T1000 (cell line): Measurements from ENCODE around the gene KCNMB2.
"Not testable (repeated sequence)": the region's sequence is repeated elsewhere in the genome, so short reads cannot be mapped to it uniquely, and the experiment has no call there.

Source experiments
- DNase-seq: peaks from one replicate; lab custom pipeline; 2025; ENCODE audit warnings: mixed read lengths; lab: John Stamatoyannopoulos, UW

Gene KCNMB2

GRCh38 chr3:178536211-178537079 lies at the start of gene KCNMB2:
TSS of gene KCNMB2 (plus strand) at chr3:178536436.
- DNase-seq = no peak

DNA sequence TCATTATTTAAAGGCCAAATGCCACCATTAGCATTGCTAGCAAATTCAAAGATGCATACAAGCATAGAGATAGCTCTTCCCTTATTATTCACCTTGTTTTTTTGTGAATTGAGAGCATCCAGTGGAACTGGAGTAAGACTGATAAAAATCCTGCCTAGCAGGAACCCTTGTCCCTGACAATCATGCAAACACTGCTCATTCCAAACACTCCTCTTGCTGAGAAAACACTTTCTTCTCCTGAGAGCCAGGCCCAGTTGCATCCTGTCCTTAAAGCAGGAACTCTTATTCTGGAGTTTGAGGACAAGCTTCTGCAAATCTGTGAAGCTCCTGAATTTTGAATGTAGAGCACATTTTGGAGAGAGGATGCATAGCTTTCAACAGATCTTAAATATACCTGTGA lies 49.3 kb upstream of the KCNMB2 start:
- DNase-seq = no peak

DNA sequence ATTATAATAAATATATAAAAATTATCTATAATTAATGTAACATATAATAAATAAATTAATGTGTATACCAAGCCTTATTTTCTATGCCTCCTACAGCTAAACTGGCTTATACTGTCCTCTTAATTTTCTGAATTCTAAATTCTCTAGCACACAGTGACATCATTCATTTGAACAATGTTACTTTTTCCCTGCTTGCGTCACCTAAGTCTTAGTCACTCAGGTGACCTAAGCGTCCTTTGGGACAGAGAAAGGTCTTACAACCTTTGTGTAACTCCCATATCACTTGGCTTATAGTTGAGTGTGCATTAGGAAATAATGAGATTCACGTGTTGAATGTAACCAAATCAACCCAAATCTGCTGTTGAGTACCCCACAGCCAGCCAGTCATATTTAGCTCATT lies 48.5 kb upstream of the KCNMB2 start:
- DNase-seq = no peak

- no peak for DNase-seq
Measured at GRCh38 chr3:178491751-178492150, 44.5 kb upstream of the KCNMB2 start.

GRCh38 chr3:178492491-178492890 lies 43.7 kb upstream of the KCNMB2 start:
- DNase-seq = no peak

- no peak for DNase-seq
Measured at GRCh38 chr3:178494386-178494785, 41.9 kb upstream of the KCNMB2 start.

GRCh38 chr3:178496911-178497310 lies 39.3 kb upstream of the KCNMB2 start:
- no peak for DNase-seq

GRCh38 chr3:178498871-178499270 lies 37.4 kb upstream of the KCNMB2 start:
- no peak for DNase-seq

- DNase-seq = no peak
Measured at GRCh38 chr3:178500631-178501030, 35.6 kb upstream of the KCNMB2 start.

- no peak for DNase-seq
Measured at GRCh38 chr3:178504128-178504527, 32.1 kb upstream of the KCNMB2 start.

- DNase-seq = no peak
Measured at GRCh38 chr3:178505832-178506231, 30.4 kb upstream of the KCNMB2 start.

- DNase-seq = no peak
Measured at GRCh38 chr3:178507507-178508442, 28.5 kb upstream of the KCNMB2 start.

DNA sequence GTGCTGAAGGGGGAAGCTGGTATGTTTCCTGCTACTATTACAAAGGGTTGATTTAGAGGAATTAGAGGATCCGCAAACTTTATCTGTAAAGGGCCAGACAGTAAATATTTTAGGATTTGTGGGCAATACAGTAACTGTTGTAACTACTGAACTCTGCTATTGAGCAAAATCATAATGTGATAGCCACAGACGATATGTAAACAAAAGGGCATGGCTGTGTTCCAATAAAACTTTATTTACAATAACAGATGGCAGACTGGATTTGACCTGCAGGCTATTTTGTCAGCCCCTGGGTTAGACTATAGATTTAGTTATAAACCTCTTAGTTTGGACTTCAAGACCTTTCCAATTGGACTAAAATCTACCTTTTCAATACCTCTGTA lies 27.8 kb upstream of the KCNMB2 start:
- DNase-seq = no peak

- DNase-seq = no peak
Measured at GRCh38 chr3:178510496-178510895, 25.7 kb upstream of the KCNMB2 start.

DNA sequence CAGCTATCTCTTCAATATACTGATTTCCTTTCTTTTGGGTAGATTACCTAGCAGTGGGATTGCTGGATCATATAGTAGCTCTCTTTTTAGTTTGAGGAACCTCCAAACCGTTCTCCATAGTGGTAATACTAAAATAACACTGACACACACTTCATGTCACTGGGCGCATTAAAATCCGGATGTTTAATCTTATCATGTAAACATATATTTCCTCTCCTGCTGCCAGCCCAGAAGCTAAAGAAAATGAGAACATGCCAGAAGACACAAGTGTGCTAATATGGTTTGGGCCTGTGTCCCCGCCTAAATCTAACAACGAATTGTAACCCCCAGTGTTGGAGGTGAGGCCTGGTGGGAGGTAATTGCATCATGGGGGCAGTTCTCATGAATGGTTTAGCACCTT lies 23.6 kb upstream of the KCNMB2 start:
- DNase-seq = no peak

- DNase-seq = no peak
Measured at GRCh38 chr3:178513546-178514380, 22.5 kb upstream of the KCNMB2 start.

GRCh38 chr3:178514401-178514800 lies 21.8 kb upstream of the KCNMB2 start:
- DNase-seq = no peak

GRCh38 chr3:178515076-178515744 lies 21.0 kb upstream of the KCNMB2 start:
- not testable (repeated sequence) for DNase-seq

DNA sequence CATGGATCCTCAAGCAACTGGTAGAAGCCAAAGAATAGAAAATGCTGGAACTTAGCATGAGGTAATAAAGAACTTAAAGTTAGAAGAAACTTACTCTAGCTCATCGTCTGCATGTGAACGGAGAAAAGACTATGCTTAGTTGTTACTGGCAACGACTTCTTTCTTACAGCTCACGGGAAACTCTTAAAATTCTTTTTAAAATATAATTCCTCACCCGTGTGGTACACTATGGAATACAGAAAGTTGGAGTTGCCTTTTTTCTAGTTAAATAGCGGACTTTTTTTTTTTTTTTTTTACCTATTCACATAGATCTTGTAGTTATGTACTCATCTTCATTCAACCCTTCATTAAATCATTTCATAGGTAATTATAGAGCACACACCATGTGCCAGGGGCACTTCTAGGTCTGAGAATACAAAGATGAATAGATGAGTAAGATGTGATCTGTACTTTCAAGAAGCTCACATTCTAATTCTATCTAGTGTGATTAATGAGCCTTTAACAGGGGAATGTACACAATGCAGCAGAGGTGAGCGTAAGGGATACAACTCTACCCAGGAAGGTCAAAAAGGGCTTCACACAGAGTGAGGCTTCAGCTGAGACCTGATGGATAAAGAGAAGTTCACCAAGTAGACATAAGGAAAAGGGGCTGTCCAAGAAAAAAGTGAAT lies 18.4 kb upstream of the KCNMB2 start:
- no peak for DNase-seq

- DNase-seq = peak; percentile 30
Measured at GRCh38 chr3:178518660-178519396, 17.4 kb upstream of the KCNMB2 start.
